GM19397 (cell line): ENCODE results near the gene FCGR2B.
"Not testable (repeated sequence)": the region's sequence is repeated elsewhere in the genome, so short reads cannot be mapped to it uniquely, and the experiment has no call there.

Experiments used
- ATAC-seq: cut with Tn5 transposase; IDR thresholded peaks from one replicate; pipeline ENCODE4 v1.9.1; 2021; ENCODE audit warnings: mild to moderate bottlenecking, moderate library complexity; ENCODE audit not compliant: unreplicated experiment

Gene FCGR2B

DNA sequence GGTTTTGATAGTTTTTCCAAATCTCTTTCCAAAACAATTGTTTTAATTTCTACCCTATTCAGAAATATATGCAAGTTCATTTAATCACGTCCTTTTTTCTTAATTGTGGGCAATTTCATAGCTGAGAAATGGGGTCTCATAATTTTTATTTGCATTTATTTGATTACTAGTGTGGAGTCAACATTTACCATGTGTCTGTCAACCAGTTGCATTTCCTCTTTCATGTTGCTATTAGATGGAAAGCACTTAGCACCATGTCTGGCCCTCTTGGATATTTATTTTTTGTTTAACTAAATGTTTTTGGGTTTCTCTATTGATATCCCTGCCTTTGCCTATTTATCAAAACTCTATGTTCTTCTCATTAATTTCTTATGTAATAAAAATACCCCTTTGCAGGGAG lies 18.1 kb upstream of the FCGR2B start:
- not testable (repeated sequence) for ATAC-seq

DNA sequence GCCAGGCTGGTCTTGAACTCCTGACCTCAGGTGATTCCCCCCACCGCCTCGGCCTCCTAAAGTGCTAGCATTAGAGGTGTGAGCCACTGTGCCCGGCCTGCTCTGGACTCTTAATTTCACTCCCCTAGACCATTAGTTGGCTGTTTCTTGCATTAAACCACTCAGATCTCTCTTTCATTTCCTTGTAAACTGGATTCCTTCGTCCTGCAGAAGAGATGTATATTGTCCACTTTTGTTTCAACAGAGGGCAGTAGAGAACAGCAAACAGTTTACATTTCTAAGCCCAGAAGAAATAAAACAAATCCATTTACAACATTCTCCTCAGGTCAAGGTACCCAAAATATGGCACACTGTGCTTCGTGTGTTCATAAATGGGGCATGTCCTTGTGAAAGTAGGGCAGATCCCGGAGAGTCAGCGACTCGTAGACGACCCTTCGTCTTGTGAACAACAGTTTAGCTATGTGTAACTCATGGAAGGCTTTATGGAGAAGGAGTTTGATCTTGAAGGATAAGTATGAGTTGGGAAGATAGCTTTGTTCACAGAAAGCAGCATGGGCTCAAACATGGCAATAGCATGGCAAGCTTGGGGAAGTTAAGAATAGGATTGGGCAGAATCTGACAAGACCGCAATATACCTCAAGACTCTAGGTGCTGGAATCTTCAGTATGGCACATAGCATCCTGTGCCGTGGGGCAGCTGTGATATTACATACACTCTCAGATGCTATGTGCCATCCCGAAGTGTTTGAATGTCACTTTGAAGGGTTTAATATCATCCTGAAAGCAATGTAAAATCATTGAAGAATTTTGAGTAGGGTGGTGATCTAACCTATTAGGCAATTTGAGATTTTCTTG lies 15.2 kb upstream of the FCGR2B start:
- not testable (repeated sequence) for ATAC-seq

DNA sequence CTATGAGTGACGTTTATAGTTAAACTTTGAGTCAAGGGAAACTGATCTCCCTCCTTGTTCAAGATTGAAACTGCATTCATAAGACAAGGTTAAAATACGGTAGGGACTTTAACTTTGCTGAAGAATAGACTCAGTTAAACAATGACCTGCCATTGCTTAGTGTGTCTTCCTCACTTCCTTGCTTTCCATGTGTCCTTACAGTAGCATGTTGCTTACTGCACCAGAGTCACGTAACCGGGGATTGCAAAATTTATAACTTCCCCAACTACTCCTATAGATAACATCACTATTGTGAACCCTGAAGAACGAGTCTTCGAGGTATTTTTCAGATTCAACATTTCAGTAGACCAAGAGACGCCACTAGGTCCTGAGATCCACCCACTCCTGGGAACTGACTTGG lies 9.4 kb upstream of the FCGR2B start:
- not testable (repeated sequence) for ATAC-seq

DNA sequence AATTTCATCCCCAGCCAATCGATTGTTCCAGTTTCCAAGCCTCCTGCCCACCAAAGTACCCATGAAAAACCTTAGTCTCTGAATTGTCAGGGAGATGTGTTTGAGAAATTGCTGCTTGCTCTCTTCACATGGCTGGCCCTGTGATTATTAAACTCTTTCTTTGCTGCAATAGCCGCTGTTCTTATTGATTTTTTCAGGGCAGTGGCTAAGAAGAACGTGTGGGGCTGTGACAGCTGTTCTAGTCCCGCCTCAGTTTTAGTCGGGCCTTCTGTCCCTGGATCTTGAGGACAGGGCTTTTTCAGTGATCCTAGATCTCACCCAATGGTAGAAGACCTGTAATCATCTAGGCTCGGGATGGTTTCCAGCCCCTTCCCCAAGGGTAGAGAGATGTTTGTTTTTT lies 9.0 kb upstream of the FCGR2B start:
- ATAC-seq, result not testable (repeated sequence)

DNA sequence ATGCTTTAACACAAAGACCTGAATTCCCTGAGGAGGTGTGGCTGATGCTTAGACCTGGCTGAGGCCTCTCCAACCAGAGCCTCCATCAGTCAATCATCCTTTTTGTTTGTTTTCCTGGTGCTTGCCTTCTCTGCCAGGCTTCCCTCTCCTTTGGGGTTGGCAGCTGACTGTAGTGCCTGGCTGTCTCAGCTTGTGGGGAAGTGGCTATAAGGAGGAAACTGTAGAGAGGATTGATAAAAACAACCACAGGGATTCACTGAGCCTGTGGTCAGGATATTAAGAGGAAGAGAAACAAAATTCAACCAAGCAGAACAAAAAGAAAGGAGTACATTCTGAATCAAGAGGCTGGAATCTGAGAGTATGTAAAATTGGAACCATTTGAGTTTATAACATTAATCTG lies 4.4 kb upstream of the FCGR2B start:
- ATAC-seq, result not testable (repeated sequence)

DNA sequence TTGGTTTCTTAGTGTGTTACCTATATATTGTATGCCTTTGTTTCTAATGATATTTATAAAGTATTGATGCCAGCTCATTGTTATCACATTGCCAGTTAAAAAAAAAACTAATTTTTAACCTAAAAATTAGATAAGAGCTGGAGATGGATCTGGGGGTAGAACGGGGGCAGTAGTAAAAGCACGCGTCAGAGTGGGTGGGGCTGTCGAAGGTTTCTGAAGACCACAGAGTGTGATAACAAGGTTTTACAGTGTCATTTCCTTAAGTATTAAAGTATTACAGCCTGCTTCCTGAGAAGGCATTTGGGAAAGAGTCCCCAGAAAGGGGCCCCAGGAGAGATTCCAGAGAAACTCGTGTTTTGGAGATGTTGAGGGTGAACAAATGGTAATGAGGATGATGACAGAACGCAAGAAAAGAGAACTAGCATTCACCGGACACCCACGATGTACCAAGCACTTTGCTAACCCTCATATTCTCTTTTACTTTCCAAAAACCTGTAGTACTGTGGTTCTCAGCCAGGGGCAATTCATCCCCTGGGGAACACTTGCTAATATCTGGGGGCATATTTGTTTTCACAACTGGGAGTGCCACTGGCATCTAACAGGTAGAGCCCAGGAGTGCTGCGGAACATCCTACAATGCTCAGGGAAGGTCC lies 1.2 kb upstream of the FCGR2B start:
- ATAC-seq, result not testable (repeated sequence)

DNA sequence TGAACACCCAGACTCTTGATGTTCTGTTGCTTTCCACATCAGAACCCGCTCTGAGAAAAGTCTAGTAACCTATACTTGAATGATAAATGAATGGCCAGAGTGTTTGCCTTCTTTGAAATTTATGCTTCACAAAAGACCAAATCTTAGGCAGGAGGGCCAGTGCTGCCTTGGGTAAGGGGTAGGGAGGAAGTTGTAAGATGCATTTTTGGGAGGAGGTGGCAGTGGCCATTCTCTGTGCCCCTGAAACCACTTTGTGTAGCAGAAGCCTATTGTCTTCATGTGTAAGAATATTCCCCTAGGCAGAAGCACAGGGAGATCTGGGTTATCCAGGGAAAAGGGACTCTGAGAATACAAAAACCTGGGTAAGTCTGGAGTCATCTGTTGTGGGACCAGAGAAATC lies 626 bp downstream of the FCGR2B start:
- peak; percentile 16 for ATAC-seq

DNA sequence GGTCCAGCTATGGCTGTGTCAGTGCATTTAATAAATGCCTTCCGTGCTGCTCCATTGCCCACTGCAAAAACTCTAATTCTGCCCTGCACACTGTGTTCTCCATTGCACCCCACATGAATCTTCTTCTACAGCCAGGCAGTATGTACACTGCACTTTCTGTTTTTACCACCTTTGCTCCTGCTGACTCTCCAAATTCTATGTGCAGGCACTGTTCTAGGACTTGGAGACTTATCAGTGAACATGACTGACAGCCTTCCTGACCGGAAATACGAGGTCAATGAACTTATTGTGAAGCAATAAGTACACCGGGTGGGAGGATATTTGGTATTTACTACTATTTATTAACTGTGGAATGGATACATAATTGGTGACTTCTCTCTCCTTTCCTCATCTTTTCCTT lies 1.7 kb downstream of the FCGR2B start:
- not testable (repeated sequence) for ATAC-seq

DNA sequence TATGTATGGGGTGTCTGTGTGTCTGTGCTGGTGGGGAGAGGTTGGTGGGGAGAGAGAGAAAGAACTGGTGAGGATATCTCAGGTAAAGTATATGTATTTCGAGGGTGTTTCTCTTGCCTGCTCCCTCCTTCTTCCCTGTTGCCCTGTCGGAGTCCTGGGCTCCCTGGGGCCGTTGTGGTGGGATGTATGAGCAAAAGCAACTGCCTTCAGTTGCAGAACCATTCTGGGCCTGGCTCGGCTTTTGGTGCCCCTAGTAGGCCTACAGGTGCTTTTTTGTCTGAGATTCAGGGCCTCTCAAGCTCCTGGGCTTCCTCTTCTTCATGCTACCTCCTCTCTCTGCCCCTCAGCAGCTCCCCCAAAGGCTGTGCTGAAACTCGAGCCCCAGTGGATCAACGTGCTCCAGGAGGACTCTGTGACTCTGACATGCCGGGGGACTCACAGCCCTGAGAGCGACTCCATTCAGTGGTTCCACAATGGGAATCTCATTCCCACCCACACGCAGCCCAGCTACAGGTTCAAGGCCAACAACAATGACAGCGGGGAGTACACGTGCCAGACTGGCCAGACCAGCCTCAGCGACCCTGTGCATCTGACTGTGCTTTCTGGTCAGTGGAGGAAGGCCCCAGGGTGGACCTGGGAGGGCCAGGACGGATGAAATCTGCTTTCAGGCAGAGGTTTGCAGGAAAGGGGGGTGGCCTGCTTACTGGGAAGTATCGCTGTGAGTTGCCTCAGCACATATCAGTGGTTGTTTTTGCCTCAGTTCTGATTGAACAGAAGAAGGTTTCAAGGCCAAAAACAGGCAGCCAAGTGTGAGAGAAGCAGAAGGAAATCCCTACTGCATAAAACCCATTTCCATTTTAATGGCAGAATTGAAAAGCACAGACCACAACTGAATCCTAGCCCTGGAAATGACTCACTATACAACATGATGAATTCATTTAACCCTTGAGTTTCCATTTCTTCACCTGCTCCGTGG lies 8.4 kb downstream of the FCGR2B start:
- ATAC-seq, result not testable (repeated sequence)

DNA sequence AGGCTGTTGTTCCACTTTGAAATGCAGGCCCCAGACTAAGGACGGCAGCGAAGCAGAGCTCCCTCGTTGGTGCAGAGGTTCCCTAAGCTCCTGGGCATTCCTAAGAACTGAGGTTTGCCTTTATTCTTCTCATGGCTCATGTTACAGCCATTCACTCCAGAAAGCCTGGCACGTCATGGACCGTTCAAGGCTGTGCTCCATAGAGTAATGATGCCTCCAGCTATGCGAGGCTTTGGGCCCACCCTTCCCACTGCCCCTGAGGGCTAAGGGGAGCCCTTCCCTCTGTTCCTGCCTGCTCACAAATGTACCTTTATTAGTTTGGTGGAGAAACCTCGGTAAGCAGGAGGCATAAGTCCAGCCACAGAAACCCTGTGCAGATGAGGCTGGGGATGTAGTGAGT lies 10.5 kb downstream of the FCGR2B start:
- not testable (repeated sequence) for ATAC-seq

DNA sequence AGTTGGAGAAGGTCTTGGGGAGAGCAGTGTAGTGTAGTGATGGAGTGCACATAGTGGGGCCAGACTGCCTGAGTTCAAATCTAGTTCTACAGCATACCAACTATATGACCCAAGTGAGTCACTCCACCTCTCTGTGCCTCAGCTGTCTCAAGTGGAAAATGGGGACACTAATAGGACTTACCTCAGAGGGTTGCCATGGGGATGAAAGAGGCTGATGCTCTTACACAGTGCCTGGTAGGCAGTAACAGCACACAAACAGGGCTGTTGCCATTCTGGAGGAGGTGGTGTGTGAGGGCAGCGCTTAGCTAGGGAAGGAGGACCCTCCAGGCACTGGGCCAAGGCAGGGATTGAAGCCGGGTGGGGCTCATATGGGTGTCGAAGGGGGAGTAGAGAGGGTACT lies 11.5 kb downstream of the FCGR2B start:
- not testable (repeated sequence) for ATAC-seq

DNA sequence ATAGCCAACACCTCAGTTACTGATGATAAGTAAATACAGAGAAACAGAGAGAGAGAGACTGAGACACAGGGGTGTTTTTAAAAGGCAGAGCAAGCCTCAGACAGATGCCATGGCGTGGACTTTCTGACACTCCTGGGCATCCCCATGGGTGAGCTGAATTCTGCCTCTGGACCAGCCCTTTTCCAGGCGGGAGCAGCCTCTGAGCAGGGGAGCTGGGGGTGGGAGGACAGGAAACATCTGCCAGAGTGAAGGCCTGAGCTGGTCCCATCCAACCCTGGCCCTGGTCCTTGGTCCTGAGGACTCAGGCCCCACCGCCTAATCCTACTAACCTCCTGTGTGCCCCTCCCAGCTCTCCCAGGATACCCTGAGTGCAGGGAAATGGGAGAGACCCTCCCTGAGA lies 12.0 kb downstream of the FCGR2B start:
- not testable (repeated sequence) for ATAC-seq

DNA sequence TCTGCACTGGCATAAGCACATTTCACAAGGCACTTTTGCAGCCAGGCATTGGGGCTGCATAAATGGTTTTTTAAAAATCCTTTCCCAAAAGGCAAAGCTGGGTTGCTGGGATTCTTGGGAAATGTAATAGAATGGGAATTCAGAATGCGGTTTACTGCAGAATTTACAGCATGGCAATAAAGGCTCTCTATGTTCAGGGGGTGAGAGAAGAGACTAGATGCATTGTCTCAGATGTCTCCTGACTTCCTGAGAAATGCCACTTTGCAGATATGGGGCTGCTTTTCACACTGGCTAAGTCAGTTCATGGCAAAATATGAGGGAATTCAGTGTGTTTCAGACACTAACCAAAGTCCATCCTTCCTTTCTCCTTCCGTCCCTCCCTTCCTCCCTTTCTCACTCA lies 13.5 kb downstream of the FCGR2B start:
- ATAC-seq, result no peak

DNA sequence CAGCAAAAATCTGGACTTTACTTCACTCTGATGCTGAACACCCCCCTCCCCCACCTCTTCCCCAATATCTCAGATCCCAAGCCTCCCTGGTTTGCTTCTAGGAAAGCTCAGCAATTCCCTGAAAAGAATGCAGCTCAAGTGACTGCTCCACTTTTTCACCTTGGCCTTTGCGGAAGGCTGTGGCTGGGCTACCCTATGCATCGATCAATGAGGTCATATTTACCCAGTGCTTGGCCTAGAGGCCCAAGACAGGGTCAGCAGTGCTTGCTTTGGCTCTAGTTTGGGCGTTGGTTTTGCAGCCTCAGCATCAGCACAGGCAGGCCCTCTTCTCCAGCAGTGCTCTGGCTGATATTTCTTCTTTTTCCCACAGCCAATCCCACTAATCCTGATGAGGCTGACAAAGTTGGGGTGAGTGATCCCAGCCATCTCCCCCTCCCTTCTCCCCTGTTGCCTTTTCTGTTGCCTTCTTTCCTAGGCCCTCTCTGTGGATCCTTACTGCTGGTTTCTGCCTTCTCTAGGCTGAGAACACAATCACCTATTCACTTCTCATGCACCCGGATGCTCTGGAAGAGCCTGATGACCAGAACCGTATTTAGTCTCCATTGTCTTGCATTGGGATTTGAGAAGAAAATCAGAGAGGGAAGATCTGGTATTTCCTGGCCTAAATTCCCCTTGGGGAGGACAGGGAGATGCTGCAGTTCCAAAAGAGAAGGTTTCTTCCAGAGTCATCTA lies 14.2 kb downstream of the FCGR2B start:
- no peak for ATAC-seq

DNA sequence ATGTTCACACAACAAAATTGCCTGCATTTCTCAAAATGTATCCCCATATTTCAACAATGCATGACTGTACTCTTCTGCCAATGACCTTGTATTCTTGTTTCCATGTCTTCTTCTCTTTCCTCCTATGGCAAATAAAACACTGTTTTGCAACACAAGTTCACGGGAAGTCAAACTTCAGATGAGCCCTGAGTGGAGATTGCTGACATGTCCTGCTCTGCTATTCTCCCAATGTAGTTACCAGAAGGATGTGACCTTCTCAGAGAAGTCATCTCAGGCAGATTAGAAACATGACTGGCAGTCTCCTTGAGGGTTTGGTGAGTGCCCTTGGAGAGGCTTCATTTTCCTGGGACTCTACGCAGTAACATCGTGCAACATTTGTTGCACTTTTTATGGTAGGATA lies 15.6 kb downstream of the FCGR2B start:
- no peak for ATAC-seq

DNA sequence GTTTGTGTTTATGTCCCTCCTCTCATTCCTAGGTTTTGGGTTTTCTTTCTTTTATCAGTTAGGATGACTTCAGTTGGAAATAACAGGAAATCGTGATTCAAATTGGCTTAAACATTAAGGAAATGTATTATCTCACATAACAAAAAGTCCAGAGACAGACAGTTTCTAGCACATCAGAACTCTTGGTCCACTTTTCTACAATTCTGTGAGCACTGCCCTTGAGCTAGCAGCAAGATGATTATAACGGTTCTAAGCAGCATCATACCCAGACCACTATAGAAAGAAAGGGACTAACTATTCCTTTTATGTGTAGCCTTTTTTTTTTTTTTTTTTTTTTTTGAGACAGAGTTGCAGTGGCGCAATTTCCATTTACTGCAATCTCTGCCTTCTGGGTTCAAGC lies 18.9 kb downstream of the FCGR2B start:
- ATAC-seq, result no peak

DNA sequence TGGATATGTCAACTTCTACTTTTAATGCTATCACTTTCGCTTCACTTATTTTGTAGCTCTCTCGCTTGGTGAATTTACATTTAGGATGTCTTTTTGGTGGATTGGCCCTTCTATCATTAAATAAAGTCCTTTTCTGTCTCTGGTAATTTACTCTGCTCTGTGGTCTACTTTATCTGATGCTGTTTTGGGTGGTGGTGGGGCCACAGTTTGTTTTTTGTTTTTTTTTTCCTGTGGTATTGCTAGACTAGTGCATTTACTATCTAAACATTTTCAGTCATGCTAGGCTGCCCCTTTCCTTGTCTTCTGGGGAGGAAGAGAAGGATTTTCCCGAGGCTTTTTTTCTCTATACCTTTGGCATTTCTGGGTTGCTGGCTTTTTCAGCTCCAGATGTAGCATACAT lies 26.0 kb downstream of the FCGR2B start:
- no peak for ATAC-seq

DNA sequence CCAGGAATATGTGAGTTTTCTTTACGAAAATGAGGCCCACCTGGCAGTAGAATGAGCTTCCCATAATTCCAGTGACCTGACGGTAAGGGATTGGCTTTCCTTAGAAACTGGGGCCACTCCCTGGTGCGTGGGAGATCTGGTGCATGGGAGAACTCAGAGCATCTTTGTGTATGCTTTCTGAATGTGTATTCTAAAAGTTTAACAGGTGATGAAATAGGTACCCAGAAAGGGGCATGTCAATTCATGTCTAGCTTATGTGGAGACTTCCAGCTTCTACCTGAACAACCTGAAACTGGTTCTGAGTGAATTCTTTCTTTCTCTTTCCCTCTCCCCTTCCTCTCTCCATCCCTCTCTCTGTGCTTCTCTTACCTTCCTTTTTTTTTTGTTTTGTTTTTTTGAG lies 28.9 kb downstream of the FCGR2B start:
- ATAC-seq, result no peak

DNA sequence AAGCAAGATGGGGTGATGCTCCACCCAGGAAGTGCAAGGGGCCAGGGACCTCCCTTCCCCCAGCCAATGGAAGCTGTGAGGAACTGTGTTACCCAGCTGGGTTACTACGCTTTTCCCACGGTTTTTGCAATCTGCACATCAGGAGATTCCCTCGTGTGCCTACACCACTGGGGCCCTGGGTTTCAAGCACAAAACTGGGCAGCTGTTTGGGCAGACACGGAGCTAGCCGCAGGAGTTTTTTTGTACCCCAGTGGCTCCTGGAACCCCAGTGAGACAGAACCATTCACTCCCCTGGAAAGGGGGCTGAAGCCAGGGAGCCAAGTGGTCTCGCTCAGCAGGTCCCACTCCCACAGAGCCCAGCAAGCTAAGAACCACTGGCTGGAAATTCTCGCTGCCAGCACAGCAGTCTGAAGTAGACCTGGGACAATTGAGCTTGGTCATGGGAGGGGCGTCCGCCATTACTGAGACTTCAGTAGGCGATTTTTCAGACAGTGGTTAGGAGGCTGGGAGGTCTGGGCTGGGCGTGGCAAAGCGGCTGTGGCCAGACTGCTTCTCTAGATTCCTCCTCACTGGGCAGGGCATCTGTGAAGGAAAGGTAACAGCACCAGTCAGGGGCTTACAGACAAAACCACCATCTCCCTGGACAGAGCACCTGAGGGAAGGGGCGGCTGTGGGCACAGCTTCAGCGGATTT lies 30.2 kb downstream of the FCGR2B start:
- ATAC-seq, result not testable (repeated sequence)

DNA sequence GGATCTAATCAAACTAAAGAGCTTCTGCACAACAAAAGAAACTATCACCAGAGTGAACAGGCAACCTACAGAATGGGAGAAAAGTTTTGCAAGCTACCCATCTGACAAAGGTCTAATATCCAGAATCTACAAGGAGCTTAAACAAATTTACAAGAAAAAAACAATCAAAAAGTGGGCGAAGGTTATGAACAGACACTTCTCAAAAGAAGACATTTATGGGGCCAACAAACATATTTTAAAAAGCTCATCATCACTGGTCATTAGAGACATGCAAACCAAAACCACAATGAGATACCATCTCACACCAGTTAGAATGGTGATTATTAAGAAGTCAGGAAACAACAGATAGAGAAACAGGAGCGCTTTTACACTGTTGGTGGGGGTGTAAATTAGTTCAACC lies 35.4 kb downstream of the FCGR2B start:
- not testable (repeated sequence) for ATAC-seq
